Stomach (tissue), 4 donors: ENCODE results near the gene BTNL2.

Experiments used
- CTCF ChIP-seq, 7 experiments: fragments of 450-650 bp in 4 of 7; fragments of 200-600 bp in 3 of 7; sonication (generic) in 3 of 7; IDR thresholded peaks; one replicate each; pipeline ENCODE4 v1.5.1; 2016 to 2019; ENCODE audit warnings: antibody characterized with exemption in 7 of 7, control low read depth in 2 of 7, mild to moderate bottlenecking in 1 of 7
- POLR2A ChIP-seq, 4 donors: fragments of 450-650 bp; IDR thresholded peaks; one replicate each; pipeline ENCODE4 v1.6.1; 2016; ENCODE audit warnings: antibody characterized with exemption in 4 of 4, control low read depth in 2 of 4, mild to moderate bottlenecking in 1 of 4, moderate library complexity in 1 of 4

DNA sequence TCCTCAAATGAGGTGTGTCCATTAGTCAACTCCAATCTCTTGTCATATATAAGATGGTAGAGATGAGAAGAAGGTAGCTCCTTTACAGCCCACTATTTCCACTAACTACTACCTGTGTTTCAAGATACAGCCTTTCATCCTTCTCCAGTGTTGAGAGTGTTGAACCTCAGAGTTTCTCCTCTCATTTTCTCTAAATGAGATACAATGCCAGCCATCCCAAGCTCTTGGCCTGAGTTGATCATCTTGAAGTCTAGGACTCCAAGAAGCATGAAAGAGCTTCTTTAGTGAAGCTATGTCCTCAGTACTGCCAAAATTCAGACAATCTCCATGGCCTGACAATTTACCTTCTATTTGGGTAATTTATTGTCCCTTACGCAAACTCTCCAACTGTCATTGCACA, 32.2 kb upstream of the BTNL2 start:
- TF ChIP-seq CTCF (IDR thresholded peaks at IDR 0.05) (no peak), POLR2A (IDR thresholded peaks at IDR 0.05) (no peak)
